RWPE2 (cell line): ENCODE measurements around the gene KIRREL3.

ENCODE experiments used
- ATAC-seq: fragments of 200-7000 bp; cut with Tn5 transposase; 3 replicates; pipeline ENCODE4 v1.9.1; 2021; ENCODE audit warnings: low read depth
- DNase-seq: peaks from one replicate; pipeline ENCODE4 v3.0.0-alpha.2; 2020; ENCODE audit warnings: low spot score
- H3K27ac ChIP-seq: fragments of 450-650 bp; 2 replicates; pipeline ENCODE4 v1.5.1; 2017; ENCODE audit warnings: mild to moderate bottlenecking; ENCODE audit not compliant: poor library complexity, severe bottlenecking
- H3K27me3 ChIP-seq: fragments of 250-450 bp; sonication (Bioruptor Pico); 2 replicates; pipeline ENCODE4 v1.5.1; 2021; ENCODE audit warnings: mild to moderate bottlenecking, moderate library complexity; ENCODE audit not compliant: insufficient read depth, poor library complexity, severe bottlenecking
- H3K36me3 ChIP-seq: fragments of 250-450 bp; sonication (Bioruptor Pico); 2 replicates; pipeline ENCODE4 v1.5.1; 2020; ENCODE audit warnings: low read depth, mild to moderate bottlenecking, moderate library complexity
- H3K4me1 ChIP-seq: fragments of 250-450 bp; sonication (Bioruptor Pico); 2 replicates; pipeline ENCODE4 v1.5.1; 2021; ENCODE audit warnings: mild to moderate bottlenecking, moderate library complexity; ENCODE audit not compliant: insufficient read depth, poor library complexity, severe bottlenecking
- H3K4me3 ChIP-seq: fragments of 250-450 bp; sonication (Bioruptor Pico); 2 replicates; pipeline ENCODE4 v1.5.1; 2021; ENCODE audit warnings: mild to moderate bottlenecking, moderate library complexity; ENCODE audit not compliant: severe bottlenecking
- H3K9me3 ChIP-seq: fragments of 250-450 bp; sonication (Bioruptor Pico); 2 replicates; pipeline ENCODE4 v1.5.1; 2021; ENCODE audit warnings: mild to moderate bottlenecking, moderate library complexity; ENCODE audit not compliant: severe bottlenecking
- CTCF ChIP-seq: fragments of 450-650 bp; IDR thresholded peaks from one replicate; pipeline ENCODE4 v1.5.1; 2017; ENCODE audit warnings: mild to moderate bottlenecking, moderate library complexity; ENCODE audit not compliant: poor library complexity, severe bottlenecking

KIRREL3 gene

GRCh38 chr11:126791991-126792390 is 208.6 kb downstream of the KIRREL3 start:
- H3K4me1 ChIP-seq = no peaks in the 10 kb centered on the region
- ATAC-seq (no peak), DNase-seq (no peak)
- no peak overlapping the region for H3K27ac ChIP-seq
- no peak for TF ChIP-seq CTCF
- H3K27me3 ChIP-seq = no peaks in the 10 kb centered on the region
- no peaks in the 10 kb centered on the region for H3K9me3 ChIP-seq
- H3K36me3 ChIP-seq = no peaks in the 10 kb centered on the region
- H3K4me3 ChIP-seq = no peak overlapping the region

- H3K4me3 ChIP-seq = no peak overlapping the region
- no peaks in the 10 kb centered on the region for H3K36me3 ChIP-seq
- H3K4me1 ChIP-seq = no peaks in the 10 kb centered on the region
- H3K27me3 ChIP-seq = no peaks in the 10 kb centered on the region
- no peaks in the 10 kb centered on the region for H3K9me3 ChIP-seq
- H3K27ac ChIP-seq = no peak overlapping the region
- ATAC-seq = no peak
- DNase-seq = no peak
- no peak for TF ChIP-seq CTCF
Observed at GRCh38 chr11:126791446-126791845, 209.1 kb downstream of the KIRREL3 start.

- no peak overlapping the region for H3K4me3 ChIP-seq
- DNase-seq (no peak), ATAC-seq (no peak)
- no peaks in the 10 kb centered on the region for H3K4me1 ChIP-seq
- H3K36me3 ChIP-seq = no peaks in the 10 kb centered on the region
- H3K27me3 ChIP-seq = no peaks in the 10 kb centered on the region
- TF ChIP-seq CTCF = no peak
- H3K9me3 ChIP-seq = no peaks in the 10 kb centered on the region
- no peak overlapping the region for H3K27ac ChIP-seq
Observed at GRCh38 chr11:126790550-126791081, 210.0 kb downstream of the KIRREL3 start.

GRCh38 chr11:126782810-126783209 is 217.8 kb downstream of the KIRREL3 start:
- Histone ChIP-seq H3K27me3 (no peaks in the 10 kb centered on the region), H3K4me3 (no peak overlapping the region), H3K9me3 (no peaks in the 10 kb centered on the region), H3K4me1 (no peaks in the 10 kb centered on the region), H3K36me3 (no peaks in the 10 kb centered on the region), H3K27ac (no peak overlapping the region)
- TF ChIP-seq CTCF = no peak
- ATAC-seq (no peak), DNase-seq (no peak)

GRCh38 chr11:126781942-126782341 is 218.6 kb downstream of the KIRREL3 start:
- TF ChIP-seq CTCF = no peak
- no peak overlapping the region for H3K27ac ChIP-seq

More at GRCh38 chr11:126781942-126782341, 218.6 kb downstream of the KIRREL3 start:
- Histone ChIP-seq H3K36me3 (no peaks in the 10 kb centered on the region), H3K9me3 (no peaks in the 10 kb centered on the region), H3K27me3 (no peaks in the 10 kb centered on the region), H3K4me3 (no peak overlapping the region), H3K4me1 (no peaks in the 10 kb centered on the region)
- ATAC-seq (no peak), DNase-seq (no peak)
